Nephron progenitor cell (in vitro differentiated cells): Measurements from ENCODE around the gene TSEN2.
A peak's percentile ranks its signal among the peaks of the same experiment; 100 is the strongest.

Experiments
- DNase-seq: peaks from one replicate; pipeline ENCODE4 v3.0.0; 2021
- H3K27ac Mint-ChIP-seq: 2 replicates; pipeline ENCODE4 v1.8.0; 2021; ENCODE audit warnings: mild to moderate bottlenecking, moderate library complexity, mixed read lengths
- H3K27me3 Mint-ChIP-seq: 2 replicates; pipeline ENCODE4 v1.8.0; 2021; ENCODE audit warnings: mild to moderate bottlenecking, low read depth, mixed read lengths; ENCODE audit not compliant: poor library complexity
- H3K36me3 Mint-ChIP-seq: 2 replicates; pipeline ENCODE4 v1.8.0; 2021; ENCODE audit warnings: low read depth, mixed read lengths
- H3K4me1 Mint-ChIP-seq: 2 replicates; pipeline ENCODE4 v1.8.0; 2021; ENCODE audit warnings: mixed read lengths
- H3K4me3 Mint-ChIP-seq: 2 replicates; pipeline ENCODE4 v1.8.0; 2021; ENCODE audit warnings: mild to moderate bottlenecking, moderate library complexity, mixed read lengths
- H3K9me3 Mint-ChIP-seq: 2 replicates; pipeline ENCODE4 v1.8.0; 2021; ENCODE audit warnings: mild to moderate bottlenecking, moderate library complexity, mixed read lengths
- TF ChIP-seq, protein P1 (sequence below): fragments of 200-600 bp; sonication (generic); IDR thresholded peaks from 2 replicates; pipeline ENCODE4 v1.5.0; 2021; ENCODE audit warnings: antibody characterized with exemption

TSEN2 gene

DNA sequence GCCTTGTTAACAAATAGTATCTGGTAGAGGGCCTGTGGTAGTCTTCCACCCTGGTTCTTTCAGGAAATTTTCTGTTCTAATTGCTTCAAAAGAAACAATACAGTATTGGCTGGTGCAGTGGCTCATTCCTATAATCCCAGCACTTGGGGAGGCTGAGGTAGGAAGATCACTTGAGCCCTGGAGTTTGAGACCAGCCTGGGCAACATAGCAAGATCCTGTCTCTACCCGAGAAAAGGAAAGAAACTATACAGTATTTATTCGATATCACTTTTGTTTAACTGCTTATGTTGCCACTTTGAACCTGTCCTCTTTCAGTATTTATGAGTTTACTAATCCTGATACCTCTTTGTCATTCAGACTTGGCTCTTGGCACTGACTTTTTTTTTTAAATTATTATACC, 77.1 kb downstream of the TSEN2 start:
- TF ChIP-seq, protein P1, sequence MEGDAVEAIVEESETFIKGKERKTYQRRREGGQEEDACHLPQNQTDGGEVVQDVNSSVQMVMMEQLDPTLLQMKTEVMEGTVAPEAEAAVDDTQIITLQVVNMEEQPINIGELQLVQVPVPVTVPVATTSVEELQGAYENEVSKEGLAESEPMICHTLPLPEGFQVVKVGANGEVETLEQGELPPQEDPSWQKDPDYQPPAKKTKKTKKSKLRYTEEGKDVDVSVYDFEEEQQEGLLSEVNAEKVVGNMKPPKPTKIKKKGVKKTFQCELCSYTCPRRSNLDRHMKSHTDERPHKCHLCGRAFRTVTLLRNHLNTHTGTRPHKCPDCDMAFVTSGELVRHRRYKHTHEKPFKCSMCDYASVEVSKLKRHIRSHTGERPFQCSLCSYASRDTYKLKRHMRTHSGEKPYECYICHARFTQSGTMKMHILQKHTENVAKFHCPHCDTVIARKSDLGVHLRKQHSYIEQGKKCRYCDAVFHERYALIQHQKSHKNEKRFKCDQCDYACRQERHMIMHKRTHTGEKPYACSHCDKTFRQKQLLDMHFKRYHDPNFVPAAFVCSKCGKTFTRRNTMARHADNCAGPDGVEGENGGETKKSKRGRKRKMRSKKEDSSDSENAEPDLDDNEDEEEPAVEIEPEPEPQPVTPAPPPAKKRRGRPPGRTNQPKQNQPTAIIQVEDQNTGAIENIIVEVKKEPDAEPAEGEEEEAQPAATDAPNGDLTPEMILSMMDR, result no peak
- Mint-ChIP-seq H3K27me3 (peaks cover 9% of the 10 kb centered on the region), H3K4me1 (peaks cover 69% of the 10 kb centered on the region), H3K27ac (no peak overlapping the region), H3K4me3 (no peak overlapping the region), H3K36me3 (peaks cover 23% of the 10 kb centered on the region), H3K9me3 (peaks cover 15% of the 10 kb centered on the region)
- no peak for DNase-seq

DNA sequence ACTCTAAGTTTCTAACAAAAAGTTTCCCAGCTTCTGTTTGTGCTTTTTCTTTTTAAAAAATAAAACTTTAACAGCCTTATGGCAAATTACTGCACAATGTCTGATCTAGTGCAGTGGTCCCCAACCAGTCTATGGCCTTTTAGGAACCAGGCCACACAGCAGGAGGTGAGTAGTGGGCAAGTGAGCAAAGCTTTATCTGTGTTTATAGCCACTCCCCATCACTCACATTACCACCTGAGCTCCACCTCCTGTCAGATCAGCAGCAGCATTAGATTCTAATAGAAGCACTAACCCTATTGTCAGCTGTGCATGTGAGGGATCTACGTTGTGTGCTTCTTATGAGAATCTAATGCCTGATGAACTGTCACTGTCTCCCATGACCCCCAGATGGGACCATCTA, 78.2 kb downstream of the TSEN2 start:
- Mint-ChIP-seq H3K4me1 (peaks cover 65% of the 10 kb centered on the region), H3K27ac (no peak overlapping the region), H3K27me3 (peaks cover 9% of the 10 kb centered on the region), H3K9me3 (peaks cover 24% of the 10 kb centered on the region), H3K36me3 (peaks cover 31% of the 10 kb centered on the region), H3K4me3 (no peak overlapping the region)
- no peak for DNase-seq
- TF ChIP-seq, protein P1, result no peak

DNA sequence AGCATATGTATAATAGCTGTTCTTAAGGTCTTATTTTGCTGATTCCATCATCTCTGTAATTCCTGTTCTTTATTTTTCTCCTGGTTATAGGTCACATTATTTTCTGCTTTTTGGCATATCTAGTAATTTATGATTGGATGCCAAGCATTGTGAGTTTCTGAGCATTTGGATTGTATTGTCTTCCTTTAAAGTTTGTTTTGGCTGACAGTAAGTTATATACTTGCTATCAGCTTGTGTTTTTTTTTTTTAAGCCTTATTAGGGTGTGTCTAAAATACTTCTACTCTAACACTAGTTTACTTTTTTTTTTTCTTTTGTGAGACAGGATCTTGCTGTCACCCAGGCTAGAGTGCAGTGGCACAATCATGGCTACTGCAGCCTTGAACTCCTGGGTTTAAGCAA, 82.7 kb downstream of the TSEN2 start:
- Mint-ChIP-seq H3K27ac (no peak overlapping the region), H3K9me3 (peaks cover 28% of the 10 kb centered on the region), H3K4me1 (peaks cover 28% of the 10 kb centered on the region), H3K4me3 (no peak overlapping the region), H3K27me3 (peaks cover 9% of the 10 kb centered on the region), H3K36me3 (peaks cover 70% of the 10 kb centered on the region)
- no peak for DNase-seq
- TF ChIP-seq, protein P1, result no peak

DNA sequence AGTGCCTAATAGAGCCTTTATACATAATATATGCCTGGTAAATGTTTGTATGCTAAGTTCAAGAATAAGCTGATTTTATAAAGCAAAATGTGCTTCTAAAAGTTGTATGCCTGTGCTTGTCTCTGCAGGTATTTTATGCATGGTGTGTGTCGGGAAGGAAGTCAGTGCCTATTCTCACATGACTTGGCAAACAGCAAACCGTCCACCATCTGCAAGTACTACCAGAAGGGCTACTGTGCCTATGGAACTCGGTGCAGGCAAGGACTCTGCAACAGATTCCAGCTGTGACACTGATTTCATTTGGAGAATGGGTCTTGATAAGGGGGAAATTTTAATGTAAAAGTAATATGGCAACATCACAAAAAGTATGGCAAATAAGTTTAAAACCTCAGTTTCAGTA, 84.5 kb downstream of the TSEN2 start:
- TF ChIP-seq, protein P1, result no peak
- peaks cover 28% of the 10 kb centered on the region for H3K9me3 Mint-ChIP-seq
- no peak overlapping the region for H3K4me3 Mint-ChIP-seq
- DNase-seq, result no peak
- peaks cover 9% of the 10 kb centered on the region for H3K27me3 Mint-ChIP-seq
- peak overlapping the region; percentile 92 for H3K27ac Mint-ChIP-seq
- H3K4me1 Mint-ChIP-seq, result peaks cover 12% of the 10 kb centered on the region
- H3K36me3 Mint-ChIP-seq, result peaks cover 82% of the 10 kb centered on the region

DNA sequence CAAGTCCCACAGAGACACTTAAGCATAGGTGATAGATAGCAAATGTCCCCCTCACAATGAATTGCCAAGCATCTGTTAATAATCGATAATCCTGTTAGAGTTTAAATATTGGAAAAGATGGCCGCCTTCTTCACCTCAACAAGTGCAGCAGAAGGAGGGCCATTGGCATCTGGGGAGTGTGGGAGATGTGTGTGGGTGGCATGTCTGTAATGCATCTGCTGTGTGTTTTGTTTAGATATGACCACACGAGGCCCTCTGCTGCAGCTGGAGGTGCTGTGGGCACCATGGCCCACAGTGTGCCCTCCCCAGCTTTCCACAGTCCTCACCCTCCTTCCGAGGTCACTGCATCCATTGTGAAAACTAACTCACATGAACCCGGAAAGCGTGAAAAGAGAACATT, 85.6 kb downstream of the TSEN2 start:
- Mint-ChIP-seq H3K4me1 (peaks cover under 1% of the 10 kb centered on the region), H3K27me3 (no peaks in the 10 kb centered on the region), H3K9me3 (peaks cover 23% of the 10 kb centered on the region), H3K27ac (no peak overlapping the region), H3K36me3 (peaks cover 86% of the 10 kb centered on the region), H3K4me3 (no peak overlapping the region)
- DNase-seq, result no peak
- TF ChIP-seq, protein P1, result no peak

DNA sequence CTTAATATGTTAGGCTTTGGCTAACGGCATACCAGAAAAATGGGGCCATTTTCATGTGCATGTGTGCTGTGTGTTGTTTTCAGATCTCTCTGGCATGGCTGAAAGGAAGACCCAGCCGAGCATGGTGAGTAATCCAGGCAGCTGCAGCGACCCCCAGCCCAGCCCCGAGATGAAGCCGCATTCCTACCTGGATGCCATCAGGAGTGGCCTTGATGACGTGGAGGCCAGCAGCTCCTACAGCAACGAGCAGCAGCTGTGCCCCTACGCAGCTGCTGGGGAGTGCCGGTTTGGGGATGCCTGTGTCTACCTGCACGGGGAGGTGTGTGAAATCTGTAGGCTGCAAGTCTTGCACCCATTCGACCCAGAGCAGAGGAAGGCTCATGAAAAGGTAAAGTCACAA, 87.7 kb downstream of the TSEN2 start:
- TF ChIP-seq, protein P1, result no peak
- Mint-ChIP-seq H3K4me1 (no peaks in the 10 kb centered on the region), H3K27me3 (no peaks in the 10 kb centered on the region), H3K4me3 (no peak overlapping the region), H3K36me3 (peaks cover 86% of the 10 kb centered on the region), H3K27ac (no peak overlapping the region), H3K9me3 (peaks cover 7% of the 10 kb centered on the region)
- DNase-seq, result no peak
